ENCODE measurements around the gene SLC39A7.

The SLC39A7 gene

GRCh38 chr6:33156561-33156960, 44.1 kb upstream of the SLC39A7 start:
- Histone ChIP-seq H3K9me3 (ENCODE audit: low read length) (no peaks in the 10 kb centered on the region), H3K9ac (ENCODE audit: low read length) (no peak overlapping the region), H3K79me2 (ENCODE audit: insufficient read depth, low read length) (no peaks in the 10 kb centered on the region), H3K36me3 (ENCODE audit: insufficient read depth, low read length) (no peaks in the 10 kb centered on the region; the same call in 1 of the 2 replicates), H3K27ac (ENCODE audit: low read depth, low read length, poor library complexity, severe bottlenecking) (no peak overlapping the region), H4K20me1 (ENCODE audit: insufficient read depth, low read length) (no peaks in the 10 kb centered on the region), H3K4me3 (ENCODE audit: low read depth, low read length, poor library complexity, severe bottlenecking) (no peak overlapping the region), H3K4me1 (ENCODE audit: insufficient read depth, low read length, severe bottlenecking) (peaks cover under 1% of the 10 kb centered on the region), H3K27me3 (ENCODE audit: insufficient read depth, low read length) (peaks cover 4% of the 10 kb centered on the region; the same call in 1 of the 2 replicates), H3K9me2 (ENCODE audit: low read depth, low read length) (no peaks in the 10 kb centered on the region), H3K4me2 (ENCODE audit: low read length) (no peak overlapping the region), H2AFZ (ENCODE audit: low read length) (no peak overlapping the region), H3F3A (ENCODE audit: insufficient read depth, low read length) (no peaks in the 10 kb centered on the region)
- no peak for TF ChIP-seq EZH2 (IDR thresholded peaks at IDR 0.05; ENCODE audit: borderline replicate concordance, low read length)

- Histone ChIP-seq H3K27me3 (ENCODE audit: insufficient read depth, low read length) (peaks cover 4% of the 10 kb centered on the region; the same call in 1 of the 2 replicates), H3K9me3 (ENCODE audit: low read length) (no peaks in the 10 kb centered on the region), H3F3A (ENCODE audit: insufficient read depth, low read length) (no peaks in the 10 kb centered on the region), H3K79me2 (ENCODE audit: insufficient read depth, low read length) (no peaks in the 10 kb centered on the region), H3K27ac (ENCODE audit: low read depth, low read length, poor library complexity, severe bottlenecking) (no peak overlapping the region), H4K20me1 (ENCODE audit: insufficient read depth, low read length) (no peaks in the 10 kb centered on the region), H2AFZ (ENCODE audit: low read length) (no peak overlapping the region), H3K4me2 (ENCODE audit: low read length) (no peak overlapping the region), H3K9me2 (ENCODE audit: low read depth, low read length) (no peaks in the 10 kb centered on the region), H3K36me3 (ENCODE audit: insufficient read depth, low read length) (no peaks in the 10 kb centered on the region), H3K4me3 (ENCODE audit: low read depth, low read length, poor library complexity, severe bottlenecking) (no peak overlapping the region), H3K4me1 (ENCODE audit: insufficient read depth, low read length, severe bottlenecking) (peaks cover 4% of the 10 kb centered on the region), H3K9ac (ENCODE audit: low read length) (no peak overlapping the region)
- no peak for TF ChIP-seq CTCF (IDR thresholded peaks at IDR 0.05; ENCODE audit: low read length)
- no peak for TF ChIP-seq EZH2 (IDR thresholded peaks at IDR 0.05; ENCODE audit: borderline replicate concordance, low read length)
Observed at GRCh38 chr6:33156964-33157363, 43.7 kb upstream of the SLC39A7 start.

- Histone ChIP-seq H3F3A (ENCODE audit: insufficient read depth, low read length) (no peaks in the 10 kb centered on the region), H3K9ac (ENCODE audit: low read length) (no peak overlapping the region), H3K4me3 (ENCODE audit: low read depth, low read length, poor library complexity, severe bottlenecking) (no peak overlapping the region), H3K4me1 (ENCODE audit: insufficient read depth, low read length, severe bottlenecking) (peaks cover 6% of the 10 kb centered on the region), H3K79me2 (ENCODE audit: insufficient read depth, low read length) (no peaks in the 10 kb centered on the region), H3K27me3 (ENCODE audit: insufficient read depth, low read length) (no peaks in the 10 kb centered on the region), H3K9me2 (ENCODE audit: low read depth, low read length) (no peaks in the 10 kb centered on the region), H4K20me1 (ENCODE audit: insufficient read depth, low read length) (no peaks in the 10 kb centered on the region), H3K36me3 (ENCODE audit: insufficient read depth, low read length) (no peaks in the 10 kb centered on the region), H3K4me2 (ENCODE audit: low read length) (no peak overlapping the region), H3K27ac (ENCODE audit: low read depth, low read length, poor library complexity, severe bottlenecking) (no peak overlapping the region), H2AFZ (ENCODE audit: low read length) (no peak overlapping the region), H3K9me3 (ENCODE audit: low read length) (no peaks in the 10 kb centered on the region)
- no peak for TF ChIP-seq EZH2 (IDR thresholded peaks at IDR 0.05; ENCODE audit: borderline replicate concordance, low read length)
- no peak for TF ChIP-seq CTCF (IDR thresholded peaks at IDR 0.05; ENCODE audit: low read length)
Observed at GRCh38 chr6:33160096-33160495, 40.6 kb upstream of the SLC39A7 start.

GRCh38 chr6:33160728-33161344, 39.8 kb upstream of the SLC39A7 start:
- Histone ChIP-seq H3K79me2 (ENCODE audit: insufficient read depth, low read length) (no peaks in the 10 kb centered on the region), H3K36me3 (ENCODE audit: insufficient read depth, low read length) (no peaks in the 10 kb centered on the region), H3K4me1 (ENCODE audit: insufficient read depth, low read length, severe bottlenecking) (peaks cover 6% of the 10 kb centered on the region), H3K4me2 (ENCODE audit: low read length) (peak overlapping the region; percentile 73; the same call in 1 of the 2 replicates), H4K20me1 (ENCODE audit: insufficient read depth, low read length) (no peaks in the 10 kb centered on the region), H2AFZ (ENCODE audit: low read length) (no peak overlapping the region), H3K9ac (ENCODE audit: low read length) (no peak overlapping the region), H3K9me2 (ENCODE audit: low read depth, low read length) (no peaks in the 10 kb centered on the region), H3K27me3 (ENCODE audit: insufficient read depth, low read length) (no peaks in the 10 kb centered on the region), H3K9me3 (ENCODE audit: low read length) (no peaks in the 10 kb centered on the region), H3K27ac (ENCODE audit: low read depth, low read length, poor library complexity, severe bottlenecking) (no peak overlapping the region), H3K4me3 (ENCODE audit: low read depth, low read length, poor library complexity, severe bottlenecking) (no peak overlapping the region), H3F3A (ENCODE audit: insufficient read depth, low read length) (no peaks in the 10 kb centered on the region)
- no peak for TF ChIP-seq EZH2 (IDR thresholded peaks at IDR 0.05; ENCODE audit: borderline replicate concordance, low read length)
- TF ChIP-seq CTCF (IDR thresholded peaks at IDR 0.05; ENCODE audit: low read length), result no peak
